ENCODE data around the gene LRRC15.
A peak's percentile ranks its signal among the peaks of the same experiment; 100 is the strongest.

Gene LRRC15

DNA sequence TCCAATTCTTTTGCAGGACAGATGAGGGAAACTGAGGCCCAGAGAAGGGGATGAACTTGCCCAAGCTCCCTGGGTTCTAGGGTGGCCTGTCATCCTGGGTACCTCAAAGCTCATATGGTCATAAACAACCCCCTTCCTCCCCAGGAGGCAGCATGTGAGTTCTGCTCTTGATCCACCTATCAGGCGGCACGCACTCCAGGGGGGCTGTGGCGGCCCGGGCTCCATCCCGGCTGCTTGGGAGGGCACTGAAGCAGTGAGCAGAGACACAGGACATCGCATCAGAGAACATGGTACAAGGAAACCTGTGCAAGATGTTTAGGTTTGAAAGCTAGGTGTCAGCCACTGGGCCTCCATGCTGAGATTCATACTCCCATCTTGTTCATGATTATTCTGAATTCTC, 52.6 kb downstream of the LRRC15 start:
- DNase-seq (ENCODE audit: low read depth): no peak

DNA sequence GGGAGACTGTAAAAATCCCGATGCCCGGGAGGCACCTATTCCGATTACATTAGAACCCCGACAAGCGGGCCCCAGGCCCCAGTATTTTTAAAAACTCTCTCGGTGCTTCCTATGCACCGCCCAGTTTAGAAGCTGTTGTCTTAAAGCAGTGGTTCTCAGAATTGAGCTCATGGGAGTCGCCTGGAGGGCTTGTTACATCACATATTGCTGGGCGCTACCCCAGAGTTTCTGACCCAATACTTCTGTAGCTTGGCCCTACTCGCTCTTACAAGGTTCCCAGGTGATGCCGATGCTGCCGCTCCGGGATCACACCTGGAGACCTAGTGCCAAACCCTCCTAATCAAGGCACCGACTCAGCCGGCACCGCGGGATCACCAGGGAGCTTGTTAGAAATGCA, 53.6 kb downstream of the LRRC15 start:
- DNase-seq (ENCODE audit: low read depth): no peak

DNA sequence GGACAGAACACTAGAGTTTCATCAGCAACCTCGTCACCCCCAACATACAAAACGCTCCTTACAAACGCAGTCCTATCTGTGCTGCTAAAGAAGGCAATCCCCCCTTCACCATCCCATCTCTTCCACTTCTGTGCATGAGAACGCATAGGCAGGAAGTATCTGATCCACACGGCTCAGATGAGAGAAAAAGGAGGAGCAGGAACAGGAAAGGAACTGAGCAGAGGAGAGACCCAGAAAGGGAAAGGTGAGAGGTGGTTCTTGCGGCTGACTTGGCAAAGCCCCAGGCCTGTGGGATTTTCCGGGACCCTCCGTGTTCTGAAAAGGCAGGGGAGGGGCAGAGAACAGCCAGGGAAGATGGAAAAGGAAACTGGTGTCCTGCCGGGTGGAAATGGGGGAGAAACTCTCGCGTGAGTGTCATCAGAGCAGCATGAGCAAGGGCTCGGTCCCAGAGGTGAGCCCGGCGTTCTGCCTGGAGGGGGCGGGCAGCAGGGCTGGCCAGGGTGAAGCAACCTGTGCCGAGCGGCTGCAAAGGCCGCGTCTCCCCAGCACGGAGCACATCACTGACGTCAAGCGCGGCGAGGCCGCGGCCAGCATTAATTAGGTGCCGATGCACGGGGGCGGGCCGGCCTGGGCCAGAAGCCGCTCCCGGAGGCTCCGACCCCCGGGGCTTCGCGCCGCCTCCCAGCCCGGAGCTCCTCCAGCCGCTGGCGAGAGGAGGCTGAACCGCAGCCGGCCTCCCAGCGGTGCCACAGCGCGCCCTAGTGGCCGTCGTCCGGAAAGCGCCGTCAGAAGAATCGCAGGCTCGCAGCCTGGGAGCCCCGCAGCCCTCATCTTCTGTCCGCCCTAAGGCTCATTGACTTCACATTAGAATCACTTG, 54.2 kb downstream of the LRRC15 start:
- peak; percentile 74 for DNase-seq (ENCODE audit: low read depth)

DNA sequence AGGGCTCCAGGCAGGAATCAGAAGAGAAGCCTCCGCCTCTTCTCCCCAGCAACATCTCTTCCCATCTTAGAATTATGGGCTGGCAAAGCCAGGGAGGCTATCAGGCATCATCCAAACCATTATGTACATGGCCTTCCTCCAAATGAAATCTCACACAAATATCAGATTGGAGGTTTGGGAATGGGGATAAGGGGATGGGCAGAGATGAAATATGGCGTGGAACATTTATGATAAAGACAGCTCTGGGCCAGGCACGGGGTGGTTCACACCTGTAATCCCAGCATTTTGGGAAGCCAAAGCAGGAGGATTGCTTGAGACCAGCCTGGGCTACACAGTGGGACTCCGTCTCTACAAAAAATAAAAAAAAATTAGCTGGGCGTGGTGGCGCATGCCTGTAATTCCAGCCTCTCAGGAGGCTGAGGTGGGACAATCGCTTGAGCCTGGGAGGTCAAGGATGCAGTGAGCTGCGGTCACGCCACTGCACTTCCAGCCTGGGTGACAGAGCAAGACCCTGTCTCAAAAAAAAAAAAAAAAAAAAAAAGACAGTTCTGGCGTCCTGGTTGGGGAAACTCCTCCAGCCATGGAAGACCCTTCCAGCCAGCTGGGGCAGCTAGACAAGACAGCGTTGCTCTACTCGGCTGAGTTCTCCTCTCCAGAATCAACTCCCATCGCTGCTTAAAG, 55.0 kb downstream of the LRRC15 start:
- DNase-seq (ENCODE audit: low read depth): no peak

DNA sequence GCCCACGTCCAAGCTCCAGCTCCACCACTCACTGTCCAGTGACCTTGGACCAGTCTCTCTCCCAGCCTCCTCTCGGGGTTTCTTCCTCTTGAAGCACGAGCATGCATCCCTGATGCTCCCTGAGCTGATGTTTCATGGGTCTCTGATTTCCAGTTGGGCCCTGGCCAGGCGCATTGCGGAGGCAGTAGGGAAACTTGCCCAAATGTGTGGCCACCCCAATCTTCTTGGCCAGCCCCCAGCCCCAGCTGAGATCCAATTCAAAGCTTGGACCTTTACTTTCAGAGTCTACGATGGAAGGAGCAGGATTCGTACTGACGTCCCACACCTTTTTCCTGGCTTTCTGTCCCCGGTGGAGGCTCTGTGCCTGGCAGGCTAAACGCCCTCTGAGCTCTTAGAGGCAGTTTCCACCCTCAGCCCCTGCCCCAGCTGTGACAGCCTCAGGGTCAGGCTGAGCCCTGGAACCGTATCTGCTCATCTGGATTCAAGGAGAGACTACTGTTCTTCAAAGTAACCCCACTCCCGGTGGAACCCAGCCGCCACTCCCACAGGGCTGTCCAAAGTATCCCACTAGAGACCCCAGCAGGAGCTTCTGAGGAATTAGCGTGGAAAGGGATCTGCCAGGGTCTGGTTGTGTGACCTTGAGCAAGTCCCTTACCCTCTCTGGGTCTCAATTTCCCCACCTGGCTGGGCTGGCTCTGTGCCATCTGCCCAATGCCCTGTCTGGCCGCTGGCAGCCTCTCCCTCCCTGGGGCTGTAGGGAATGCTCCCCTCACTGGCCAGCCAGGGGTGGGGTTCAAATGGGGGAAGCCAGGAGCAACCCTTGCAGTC, 55.8 kb downstream of the LRRC15 start:
- no peak for DNase-seq (ENCODE audit: low read depth)

DNA sequence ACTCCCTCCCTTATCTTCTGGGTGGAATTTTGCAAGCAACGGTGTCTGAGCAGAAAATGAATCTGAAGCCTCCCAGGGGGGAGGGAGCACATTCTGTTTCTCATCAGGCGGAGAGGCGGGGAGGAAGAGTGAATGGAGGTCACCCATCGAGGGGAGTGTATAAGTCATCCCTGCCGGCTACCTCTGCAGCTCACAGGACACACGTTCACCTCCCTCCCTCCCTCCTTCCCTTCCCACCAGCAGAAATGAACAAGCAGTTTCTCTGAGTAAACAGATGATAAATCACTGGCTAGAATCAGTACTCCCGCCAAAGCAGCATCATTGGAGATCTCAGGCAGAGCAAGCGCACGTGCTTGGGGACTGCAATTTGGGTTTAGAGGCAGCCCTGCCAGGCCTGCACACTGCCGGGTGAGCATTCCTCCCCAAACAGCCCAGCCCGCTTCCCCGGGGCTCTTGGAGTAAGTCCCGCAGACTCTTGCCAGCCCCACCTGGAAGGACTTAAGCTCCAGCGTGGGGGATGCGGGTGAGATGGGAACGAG, 56.7 kb downstream of the LRRC15 start:
- no peak for DNase-seq (ENCODE audit: low read depth)

DNA sequence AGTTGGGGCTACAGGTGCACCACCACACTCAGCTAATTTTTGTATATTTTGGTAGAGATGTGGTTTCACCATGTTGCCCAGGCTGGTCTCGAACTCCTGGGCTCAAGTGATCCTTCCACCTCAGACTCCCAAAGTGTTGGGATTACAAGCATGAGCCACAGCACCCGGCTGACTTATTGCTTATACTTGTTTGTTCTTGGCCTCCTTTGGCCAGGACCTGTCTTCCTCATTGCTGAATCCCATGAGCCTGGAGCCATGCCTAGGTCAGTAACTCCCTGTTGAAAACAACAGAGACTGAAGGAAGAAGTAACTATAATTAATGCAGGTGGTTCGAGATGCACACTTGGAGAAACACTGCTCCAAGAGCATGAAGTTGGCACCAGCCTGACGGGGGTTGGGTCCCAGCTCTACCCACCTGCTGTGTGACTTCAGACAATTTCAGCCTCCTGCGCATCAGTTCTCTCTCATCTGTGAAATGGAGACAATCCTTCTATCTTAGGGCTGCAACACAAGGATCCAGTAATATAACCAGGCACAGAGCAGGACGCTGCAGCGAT, 57.3 kb downstream of the LRRC15 start:
- DNase-seq (ENCODE audit: low read depth): no peak

DNA sequence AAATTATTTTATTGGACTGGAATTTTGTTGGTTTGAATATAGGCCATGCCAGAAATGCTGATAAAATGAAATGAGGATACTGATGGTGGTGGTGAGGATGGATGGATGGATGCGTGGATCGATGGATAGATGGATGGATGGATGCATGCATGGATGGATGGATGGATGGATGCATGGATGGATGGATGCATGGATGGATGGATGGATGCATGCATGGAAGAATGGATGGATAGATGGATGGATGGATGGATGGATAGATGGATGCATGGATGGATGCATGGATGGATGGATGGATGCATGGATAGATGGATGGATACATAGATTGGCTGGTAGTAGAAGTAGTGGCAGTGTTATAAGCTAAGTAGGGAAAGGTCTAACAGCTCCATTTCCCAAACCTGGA, 58.5 kb downstream of the LRRC15 start:
- DNase-seq (ENCODE audit: low read depth): no peak

DNA sequence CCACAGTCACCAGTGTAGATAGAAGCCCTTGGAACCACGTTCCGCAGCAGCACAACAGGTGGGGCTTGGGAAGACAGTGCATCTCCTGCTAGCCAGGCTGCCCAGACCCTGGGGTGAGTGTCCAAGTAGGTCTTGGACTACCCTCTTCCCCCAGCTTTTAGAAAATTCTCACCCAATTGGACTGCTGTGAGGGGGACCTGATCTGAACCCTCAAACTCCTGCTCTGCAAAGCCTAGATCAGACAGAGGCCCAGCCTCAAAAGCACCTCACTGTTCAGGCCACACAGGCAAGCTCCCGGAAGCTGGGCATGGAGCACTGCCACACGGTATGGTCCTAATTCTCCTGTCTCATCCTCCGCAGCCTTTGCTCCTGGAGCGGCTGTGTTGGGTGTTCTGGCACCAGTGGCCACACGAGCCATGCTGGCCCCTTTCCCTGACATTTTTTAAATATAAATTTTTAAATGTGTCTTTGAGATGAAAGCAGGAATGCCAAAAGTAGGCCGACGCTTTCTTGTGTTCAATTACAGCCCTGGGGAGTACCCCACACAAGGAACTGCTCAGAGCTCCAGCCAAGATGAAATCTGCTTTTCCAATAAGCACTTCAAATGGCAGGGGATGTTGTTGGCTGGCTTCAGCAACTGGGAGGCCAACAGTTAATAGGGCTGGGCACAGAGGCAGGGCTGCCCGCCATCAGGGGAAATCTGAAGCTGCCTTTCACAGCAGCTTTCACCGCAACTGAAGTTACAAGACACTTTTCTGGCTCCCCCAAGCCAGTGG, 59.3 kb downstream of the LRRC15 start:
- DNase-seq (ENCODE audit: low read depth): no peak

DNA sequence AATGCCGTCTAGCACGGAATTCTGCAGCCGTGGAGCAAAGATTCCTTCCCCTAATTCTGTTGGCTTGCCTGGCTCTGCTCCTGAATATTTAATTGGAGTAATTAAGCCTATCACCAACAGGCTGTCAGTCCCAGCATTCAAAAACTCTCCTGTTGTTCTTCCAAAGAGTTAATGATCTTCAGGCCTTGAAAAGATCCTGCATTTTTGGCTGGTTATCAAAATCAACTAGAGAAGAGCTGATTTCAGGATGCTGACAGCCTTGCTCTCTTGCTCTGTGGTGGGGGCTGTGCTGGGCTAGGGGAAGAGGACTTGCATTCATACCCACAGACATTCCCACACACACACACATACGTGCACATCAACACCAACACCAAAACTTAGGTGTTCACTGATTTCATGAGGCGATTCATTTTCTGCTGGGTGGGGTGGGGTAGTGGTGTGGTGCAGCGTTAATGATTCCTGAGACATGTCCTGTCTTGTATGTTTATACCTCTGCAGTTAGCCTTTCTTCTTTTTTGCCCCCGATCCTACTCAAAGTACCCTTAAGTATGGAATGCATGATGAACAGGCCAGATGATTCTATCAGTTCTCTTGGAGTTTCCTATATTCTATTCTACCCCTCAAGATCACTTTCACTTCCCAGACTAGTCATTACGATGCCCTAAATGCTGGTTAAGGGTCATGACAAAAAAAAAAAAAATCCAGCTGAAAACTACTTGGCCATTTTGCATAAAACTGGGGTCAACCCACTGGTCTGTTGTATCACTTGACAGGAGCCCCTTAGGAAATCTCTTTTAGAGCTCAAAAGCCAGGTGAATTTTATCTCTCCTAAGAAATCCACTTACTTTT, 60.7 kb downstream of the LRRC15 start:
- no peak for DNase-seq (ENCODE audit: low read depth)

DNA sequence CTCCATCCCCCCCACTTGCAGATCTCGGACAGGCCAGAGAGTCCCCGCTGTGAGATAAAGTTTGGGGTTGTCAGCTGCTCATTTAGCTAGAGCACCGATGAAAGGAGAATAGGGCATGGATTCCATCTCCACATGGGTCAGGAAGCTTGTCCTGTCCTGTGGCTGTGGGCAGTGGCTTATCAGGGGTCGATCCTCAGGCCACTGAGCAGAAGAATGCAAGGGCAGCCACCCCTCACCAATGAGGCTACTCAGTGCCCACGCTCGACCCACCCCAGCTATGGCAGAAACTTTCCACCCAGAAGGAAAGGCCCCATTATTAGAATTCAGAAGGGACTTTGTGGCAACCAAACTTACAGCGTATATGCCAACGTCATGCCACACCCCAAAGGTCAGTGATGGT, 61.7 kb downstream of the LRRC15 start:
- no peak for DNase-seq (ENCODE audit: low read depth)

DNA sequence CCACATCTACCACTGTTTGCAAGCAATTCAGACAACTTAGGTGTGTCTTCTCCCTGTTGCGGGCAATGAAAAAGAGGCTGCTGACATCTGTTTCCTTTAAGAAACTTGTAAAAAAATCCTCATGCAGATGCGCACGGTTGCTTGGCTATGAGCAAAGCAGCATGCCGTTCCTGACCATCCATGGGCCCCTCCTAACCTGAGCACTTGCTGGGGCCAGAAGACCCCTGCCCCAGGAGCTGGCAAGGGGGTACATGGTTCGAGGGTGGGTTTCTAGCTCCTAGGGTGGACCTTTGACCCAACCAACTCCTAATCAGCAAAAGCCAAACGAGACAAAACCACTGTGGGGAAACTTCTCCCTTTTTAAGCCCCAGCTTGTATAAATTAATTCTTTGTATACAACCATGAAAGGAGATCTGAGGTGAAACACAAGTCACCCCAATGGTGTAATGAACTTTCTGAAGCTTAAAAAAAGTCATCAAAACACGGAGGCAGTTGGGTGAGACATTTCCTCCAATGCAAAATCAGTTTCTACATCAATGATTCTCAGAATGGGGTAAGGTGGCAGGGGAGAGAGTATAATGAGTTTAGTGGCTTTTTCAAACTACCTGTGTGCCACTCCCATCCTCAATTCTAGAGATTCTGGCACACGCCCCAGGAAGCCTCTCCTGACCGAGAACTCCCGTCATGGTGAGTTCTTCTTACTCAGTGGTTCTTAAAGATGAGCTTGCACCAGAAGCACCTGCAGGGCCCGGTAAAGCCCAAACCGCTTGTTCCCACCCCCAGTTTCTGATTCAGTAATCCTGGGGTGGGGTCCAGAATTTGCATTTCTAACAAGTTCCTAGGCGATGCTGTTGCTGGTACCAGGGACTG, 62.5 kb downstream of the LRRC15 start:
- DNase-seq (ENCODE audit: low read depth): no peak

DNA sequence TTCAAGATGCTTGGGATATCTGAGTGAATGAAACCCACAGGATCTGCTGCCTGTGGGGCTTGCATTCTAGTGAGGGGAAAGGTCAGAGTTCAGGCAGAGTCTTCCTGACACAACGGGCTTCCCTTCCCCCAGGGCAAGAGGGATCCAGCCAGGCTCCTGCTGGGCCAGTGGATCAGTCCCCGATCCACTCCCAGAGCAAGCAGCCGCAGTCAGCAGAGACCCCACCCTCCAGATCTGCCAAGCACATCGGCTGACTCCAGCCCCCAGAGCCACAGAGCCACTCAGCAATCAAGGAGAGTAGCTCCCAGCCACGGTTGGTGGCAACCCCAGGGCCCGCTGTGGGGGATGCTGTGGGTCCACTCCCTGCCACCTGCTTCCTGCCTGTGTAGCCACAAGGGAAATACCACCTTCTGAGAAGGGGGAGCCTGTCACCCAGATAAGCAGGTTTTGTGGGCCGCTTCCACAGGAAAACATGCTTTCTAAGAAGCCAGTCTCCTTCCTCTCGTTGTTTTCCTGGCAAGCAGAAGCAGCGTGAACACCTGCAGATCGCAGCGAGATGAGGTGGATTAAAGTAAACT, 63.3 kb downstream of the LRRC15 start:
- DNase-seq (ENCODE audit: low read depth): no peak

DNA sequence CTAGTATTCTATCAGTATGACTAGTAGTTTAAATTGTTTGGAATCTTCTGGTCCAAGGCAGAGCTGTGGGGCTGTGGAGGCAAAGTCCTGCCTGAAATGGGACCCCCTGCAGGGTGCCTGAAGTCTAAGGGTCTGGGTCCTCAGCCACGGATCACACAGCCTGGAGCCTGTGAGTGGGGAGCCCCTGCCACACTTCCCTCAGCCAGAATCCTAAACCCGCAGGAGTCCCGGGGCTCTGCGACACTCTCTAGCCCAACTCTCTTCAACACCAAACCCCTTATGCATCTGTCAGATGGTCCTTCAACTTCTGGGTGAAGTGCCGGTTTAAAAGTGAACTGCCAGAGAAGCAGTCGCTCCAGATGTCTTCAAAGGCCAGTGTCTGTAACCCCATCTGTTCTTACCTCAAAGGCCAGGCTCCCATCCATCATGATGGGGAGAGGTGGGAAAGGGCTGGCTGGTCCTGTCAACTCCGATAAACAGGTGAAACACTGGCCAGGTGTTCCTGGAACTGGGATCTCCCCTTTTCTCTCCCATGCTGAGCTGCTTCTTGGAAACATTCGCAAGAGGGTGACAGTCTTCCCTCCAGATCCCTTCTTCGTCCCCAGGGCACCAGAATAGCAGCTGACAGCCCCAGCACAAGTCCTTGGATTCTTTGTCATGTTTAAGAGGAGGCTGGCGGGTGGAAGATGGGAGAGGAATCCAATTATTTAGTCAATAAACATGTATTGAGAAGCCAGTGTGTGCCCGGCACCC, 64.0 kb downstream of the LRRC15 start:
- no peak for DNase-seq (ENCODE audit: low read depth)
